ENCODE data around the gene CTNNBL1.

Gene CTNNBL1

GRCh38 chr20:37904008-37904642, 210.3 kb downstream of the CTNNBL1 start:
- DNase-seq, result no peak

- DNase-seq, result no peak
These were observed 211.1 kb downstream of the CTNNBL1 start for GRCh38 chr20:37904845-37905373.

GRCh38 chr20:37905671-37906613, 212.1 kb downstream of the CTNNBL1 start:
- DNase-seq, result peak; percentile 19

- no peak for DNase-seq
These were observed 213.5 kb downstream of the CTNNBL1 start for GRCh38 chr20:37907330-37907676.

GRCh38 chr20:37907677-37908401, 214.0 kb downstream of the CTNNBL1 start:
- DNase-seq, result peak; percentile 95

GRCh38 chr20:37911261-37911660, 217.4 kb downstream of the CTNNBL1 start:
- no peak for DNase-seq

- peak; percentile 27 for DNase-seq
These were observed 218.0 kb downstream of the CTNNBL1 start for GRCh38 chr20:37911838-37912281.

- no peak for DNase-seq
These were observed 219.0 kb downstream of the CTNNBL1 start for GRCh38 chr20:37912874-37913273.

- DNase-seq, result no peak
These were observed 219.9 kb downstream of the CTNNBL1 start for GRCh38 chr20:37913567-37914366.

GRCh38 chr20:37914367-37914671, 220.5 kb downstream of the CTNNBL1 start:
- no peak for DNase-seq

- DNase-seq, result peak; percentile 92
These were observed 221.0 kb downstream of the CTNNBL1 start for GRCh38 chr20:37914672-37915433.

GRCh38 chr20:37915434-37915787, 221.6 kb downstream of the CTNNBL1 start:
- DNase-seq, result no peak

GRCh38 chr20:37915800-37916570, 222.2 kb downstream of the CTNNBL1 start:
- DNase-seq, result peak; percentile 55

- DNase-seq, result no peak
These were observed 223.6 kb downstream of the CTNNBL1 start for GRCh38 chr20:37917461-37917860.

- no peak for DNase-seq
These were observed 224.2 kb downstream of the CTNNBL1 start for GRCh38 chr20:37918035-37918434.

GRCh38 chr20:37919389-37920040, 225.7 kb downstream of the CTNNBL1 start:
- DNase-seq, result peak; percentile 60

GRCh38 chr20:37920270-37920669, 226.4 kb downstream of the CTNNBL1 start:
- DNase-seq, result no peak

GRCh38 chr20:37920679-37921322, 227.0 kb downstream of the CTNNBL1 start:
- no peak for DNase-seq

GRCh38 chr20:37921341-37921929, 227.6 kb downstream of the CTNNBL1 start:
- DNase-seq, result no peak

Measured in NCI-H146 (cell line).